OCI-LY7 (cell line): Measurements from ENCODE around the gene LIMK2. TPM values are rescaled to one million over a fixed set of nuclear protein-coding genes. Genes with fewer than 3 reads are reported as not detected.

ENCODE experiments used
- BruUV-seq: library from RNA; stranded (reverse); fragments of 400-500 nt; replicated peaks from 2 replicates; lab custom pipeline; 2021; lab: Mats Ljungman, UMichigan
- CTCF ChIA-PET: fragments of 300-600 bp; sonication (Branson Sonifier 250); formaldehyde crosslinking; loops from one replicate; lab custom pipeline; 2022; ENCODE audit warnings: antibody characterized with exemption; ENCODE audit not compliant: unreplicated experiment; lab: Charles Lee
- POLR2A ChIA-PET: fragments of 300-600 bp; sonication (Branson Sonifier 250); formaldehyde crosslinking; loops from one replicate; lab custom pipeline; 2022; ENCODE audit warnings: antibody characterized with exemption; lab: Charles Lee
- DNase-seq: peaks from one replicate; pipeline ENCODE4 v3.0.0-alpha.2; 2015; ENCODE audit warnings: low spot score
- H2AFZ ChIP-seq: fragments of 200-600 bp; sonication (generic), shearing (Covaris generic); 2 replicates; pipeline ENCODE4 v1.6.1; 2014; ENCODE audit warnings: mild to moderate bottlenecking, antibody characterized with exemption, low read length, moderate library complexity
- H3K27ac ChIP-seq: fragments of 200-600 bp; sonication (generic); 2 replicates; pipeline ENCODE4 v1.5.1; 2014; ENCODE audit warnings: mixed run types, low read depth, mild to moderate bottlenecking, moderate library complexity, low read length, inconsistent platforms; ENCODE audit not compliant: poor library complexity, severe bottlenecking
- H3K36me3 ChIP-seq: fragments of 200-600 bp; sonication (generic); 2 replicates; pipeline ENCODE4 v1.6.1; 2014; ENCODE audit warnings: mild to moderate bottlenecking, antibody characterized with exemption, low read length, moderate library complexity, mixed read lengths; ENCODE audit not compliant: insufficient read depth
- H3K4me1 ChIP-seq: fragments of 200-600 bp; sonication (generic); 2 replicates; pipeline ENCODE4 v1.5.1; 2014; ENCODE audit warnings: mild to moderate bottlenecking, low read length; ENCODE audit not compliant: insufficient read depth, poor library complexity, severe bottlenecking
- H3K4me2 ChIP-seq: fragments of 200-600 bp; sonication (generic); 2 replicates; pipeline ENCODE4 v1.6.1; 2014; ENCODE audit warnings: mild to moderate bottlenecking, low read length
- H3K4me3 ChIP-seq: fragments of 200-600 bp; sonication (generic); 2 replicates; pipeline ENCODE4 v1.5.1; 2014; ENCODE audit warnings: mild to moderate bottlenecking, low read depth, low read length; ENCODE audit not compliant: poor library complexity, severe bottlenecking
- H3K79me2 ChIP-seq: fragments of 200-600 bp; sonication (generic); 2 replicates; pipeline ENCODE4 v1.6.1; 2016; ENCODE audit warnings: low read depth, mild to moderate bottlenecking, low read length, moderate library complexity, mixed read lengths; ENCODE audit not compliant: insufficient read depth
- H3K9me2 ChIP-seq: fragments of 200-600 bp; sonication (generic); 2 replicates; pipeline ENCODE4 v1.6.1; 2016; ENCODE audit warnings: mild to moderate bottlenecking, low read length, mixed read lengths; ENCODE audit not compliant: insufficient read depth
- H3K9me3 ChIP-seq: fragments of 200-600 bp; sonication (generic); 2 replicates; pipeline ENCODE4 v1.6.1; 2014; ENCODE audit warnings: mild to moderate bottlenecking, mixed run types, low read length, mixed read lengths
- H4K20me1 ChIP-seq: fragments of 200-600 bp; sonication (generic); 2 replicates; pipeline ENCODE4 v1.6.1; 2014; ENCODE audit warnings: mild to moderate bottlenecking, antibody characterized with exemption, low read length, moderate library complexity, mixed read lengths; ENCODE audit not compliant: insufficient read depth
- CTCF ChIP-seq: fragments of 200-600 bp; sonication (generic); conservative IDR thresholded peaks from 2 replicates; pipeline ENCODE4 v1.5.1; 2014; ENCODE audit warnings: mild to moderate bottlenecking, antibody characterized with exemption, low read length, moderate library complexity, mixed read lengths
- EZH2phosphoT487 ChIP-seq: fragments of 200-600 bp; sonication (generic); IDR thresholded peaks from 2 replicates; pipeline ENCODE4 v1.6.1; 2018; ENCODE audit warnings: low read depth, borderline replicate concordance, mild to moderate bottlenecking, mixed run types, antibody characterized with exemption, low read length, moderate library complexity, mixed read lengths
- intact Hi-C: fragments of 100-400 bp; cut with micrococcal nuclease; formaldehyde crosslinking; loops from one replicate; pipeline ENCODE4 v1.10.0; 2022; ENCODE audit not compliant: unreplicated experiment
- total RNA-seq, 2 experiments: library from RNA; depleted of rRNA in 1 of 2; stranded (reverse); fragments of >200 nt in 1 of 2; shearing (Covaris generic) in 1 of 2; gene quantifications; 2 replicates each; pipeline ENCODE4 v1.2.3, GENCODE V29; 2014 to 2022

The LIMK2 gene
- total RNA-seq, 2 experiments from 2014 or later = 16.2 to 24.8 TPM

- peaks cover 22% of the 10 kb centered on the region for H3K4me1 ChIP-seq
- no TSS peak for BruUV-seq
- no peak overlapping the region for H3K4me2 ChIP-seq
- no peaks in the 10 kb centered on the region for H3K79me2 ChIP-seq
- ChIA-PET CTCF (no interaction called here), POLR2A (interaction anchor here (0.6 kb wide), 1 partner anchor 27 kb away, joined by 3 read pairs; no protein-coding TSS in a partner anchor)
- intact Hi-C loops = no loop called here
- no peaks in the 10 kb centered on the region for H3K9me3 ChIP-seq
- H4K20me1 ChIP-seq = no peaks in the 10 kb centered on the region
- H3K36me3 ChIP-seq = peaks cover 61% of the 10 kb centered on the region
- DNase-seq = no peak
- no peak overlapping the region for H3K4me3 ChIP-seq
- no peaks in the 10 kb centered on the region for H3K9me2 ChIP-seq
- no peak overlapping the region for H3K27ac ChIP-seq
- no peak overlapping the region for H2AFZ ChIP-seq
- TF ChIP-seq EZH2phosphoT487 = no peak
- TF ChIP-seq CTCF = no peak
Measured at GRCh38 chr22:31281733-31282132, 69.6 kb downstream of the LIMK2 start.

DNA sequence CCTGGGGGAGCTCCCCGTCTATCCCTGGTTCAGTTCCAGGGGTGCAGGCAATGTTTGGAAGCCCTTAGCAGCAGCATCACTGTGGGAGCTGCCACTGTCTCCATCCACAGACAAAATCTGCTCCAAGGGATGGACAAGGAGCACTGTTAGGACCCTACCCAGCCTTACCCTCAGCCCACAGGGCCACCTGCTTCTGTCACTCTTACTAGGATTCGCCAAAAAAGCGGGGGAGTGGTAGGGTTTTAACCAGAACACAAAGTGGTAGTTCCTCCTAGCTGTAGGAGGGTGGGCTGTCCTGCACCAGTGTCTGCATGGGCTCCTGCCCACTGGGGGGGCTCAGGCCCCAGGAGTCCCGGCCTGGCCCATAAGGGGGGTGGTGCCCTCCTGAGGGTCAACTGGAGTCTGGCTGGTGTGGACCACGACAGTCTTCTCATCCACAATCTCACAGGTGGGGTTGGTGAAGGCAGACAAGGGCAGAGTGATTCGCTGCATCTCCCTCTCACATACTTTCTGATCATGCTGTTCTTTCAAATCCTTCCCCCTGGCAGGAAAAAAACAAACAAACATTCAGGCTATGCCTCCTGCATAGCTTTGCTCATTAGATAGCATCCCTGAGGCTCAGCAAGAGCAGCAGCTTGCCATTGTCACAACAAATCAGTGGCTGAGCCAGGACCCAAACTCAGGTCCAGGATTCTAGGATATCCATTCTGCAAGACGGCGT lies 70.8 kb downstream of the LIMK2 start:
- H3K4me3 ChIP-seq = no peak overlapping the region
- DNase-seq = no peak
- H3K36me3 ChIP-seq = peaks cover 57% of the 10 kb centered on the region
- no TSS peak for BruUV-seq
- H3K4me2 ChIP-seq = no peak overlapping the region
- ChIA-PET CTCF (no interaction called here), POLR2A (interaction anchor here (0.7 kb wide), 1 partner anchor 14 kb away, joined by 3 read pairs; no protein-coding TSS in a partner anchor)
- H3K4me1 ChIP-seq = peaks cover 34% of the 10 kb centered on the region
- no peaks in the 10 kb centered on the region for H3K9me2 ChIP-seq
- no peaks in the 10 kb centered on the region for H4K20me1 ChIP-seq
- no peaks in the 10 kb centered on the region for H3K9me3 ChIP-seq
- intact Hi-C loops = no loop called here
- no peak for TF ChIP-seq EZH2phosphoT487
- no peak for TF ChIP-seq CTCF
- no peak overlapping the region for H3K27ac ChIP-seq
- H3K79me2 ChIP-seq = peaks cover 4% of the 10 kb centered on the region; the same call in 1 of the 2 replicates
- no peak overlapping the region for H2AFZ ChIP-seq
